Spleen (tissue), 7 donors: Measurements from ENCODE around the gene ANO4.

ENCODE experiments used
- CTCF ChIP-seq, 11 experiments: fragments of 200-600 bp in 7 of 11; fragments of 450-650 bp in 4 of 11; sonication (generic) in 4 of 11; IDR thresholded peaks in 8 of 11; conservative IDR thresholded peaks in 3 of 11; 1 replicate in 7 of 11; 2 replicates in 4 of 11; pipeline versions ENCODE4 v1.4.0 to v1.8.0; 2016 to 2021; ENCODE audit warnings: antibody characterized with exemption in 11 of 11, inconsistent platforms in 4 of 11, mild to moderate bottlenecking in 1 of 11
- POLR2AphosphoS5 ChIP-seq, 3 donors: sonication (generic); formaldehyde crosslinking; IDR thresholded peaks; one replicate each; pipeline ENCODE4 v1.5.1; 2017; ENCODE audit warnings: antibody characterized with exemption in 3 of 3
- donor health status: DM: no; HTN: no; CAD: no; lungs with moderate emphysema.
- donor health status: DM: no; HTN: no; CAD: no.
- donor health status: DM: no; HTN: no; CAD: no.

DNA sequence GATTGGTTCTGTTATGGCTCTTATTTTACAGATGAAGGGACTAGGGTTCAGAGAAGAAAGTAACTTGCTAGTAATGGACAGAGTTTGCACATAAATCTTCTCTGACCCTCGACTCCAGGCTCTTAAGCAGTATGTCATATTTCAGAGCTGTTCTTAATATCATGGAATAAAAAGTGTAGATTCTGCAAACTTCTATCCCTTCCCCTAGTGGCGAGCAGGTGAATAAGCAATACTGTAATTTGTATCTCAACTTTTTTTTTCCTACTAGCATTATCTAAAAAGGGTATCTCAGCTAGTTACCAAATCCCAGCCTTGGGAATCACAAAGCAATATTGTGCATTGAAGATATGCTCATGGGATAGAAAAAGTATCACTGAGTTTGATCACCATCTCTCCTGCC is 83.2 kb downstream of the ANO4 start:
- TF ChIP-seq CTCF (IDR thresholded peaks at IDR 0.05 in 8 of 11, conservative IDR thresholded peaks at IDR 0.05 in 3 of 11): no peak
- no peak for TF ChIP-seq POLR2AphosphoS5 (IDR thresholded peaks at IDR 0.05)
